ENCODE results near the gene RPUSD3. TPM values are rescaled to one million over a fixed set of nuclear protein-coding genes. Genes with fewer than 3 reads are reported as not detected.
"Not testable (repeated sequence)": the region's sequence is repeated elsewhere in the genome, so short reads cannot be mapped to it uniquely, and the experiment has no call there.

Gene RPUSD3
- total RNA-seq (2014; rRNA removed; shearing (Covaris generic)), result 22.2 and 25.3 TPM in 2 replicates
- polyA plus RNA-seq (2014; cell fraction: nucleus; rRNA removed), result 89.0 and 100 TPM in 2 replicates

- DNase-seq (ENCODE audit: extremely low read depth, low read depth), result peak; percentile 89
These were observed at the start of gene RPUSD3 for GRCh38 chr3:9843715-9844438. TSS of gene RPUSD3 (minus strand) at chr3:9844008. CDS start at chr3:9843990, 18 bp downstream.

GRCh38 chr3:9891072-9891622 lies 47.3 kb upstream of the RPUSD3 start:
- no peak for DNase-seq (ENCODE audit: extremely low read depth, low read depth)

GRCh38 chr3:9890249-9891071 lies 46.7 kb upstream of the RPUSD3 start, which contains the start of gene JAGN1:
TSS of gene JAGN1 (plus strand) at chr3:9890610. CDS start at chr3:9890723, 113 bp downstream.
- DNase-seq (ENCODE audit: extremely low read depth, low read depth), result peak; percentile 79

- DNase-seq (ENCODE audit: extremely low read depth, low read depth), result no peak
These were observed 45.6 kb upstream of the RPUSD3 start for GRCh38 chr3:9889405-9889804.

- DNase-seq (ENCODE audit: extremely low read depth, low read depth), result no peak
These were observed 44.7 kb upstream of the RPUSD3 start for GRCh38 chr3:9888540-9888939.

- DNase-seq (ENCODE audit: extremely low read depth, low read depth), result no peak
These were observed 43.7 kb upstream of the RPUSD3 start for GRCh38 chr3:9887480-9887879.

- no peak for DNase-seq (ENCODE audit: extremely low read depth, low read depth)
These were observed 42.5 kb upstream of the RPUSD3 start for GRCh38 chr3:9886328-9886727.

- DNase-seq (ENCODE audit: extremely low read depth, low read depth), result peak; percentile 73
These were observed 40.9 kb upstream of the RPUSD3 start for GRCh38 chr3:9884555-9885165.

- no peak for DNase-seq (ENCODE audit: extremely low read depth, low read depth)
These were observed 40.1 kb upstream of the RPUSD3 start for GRCh38 chr3:9883706-9884554.

- no peak for DNase-seq (ENCODE audit: extremely low read depth, low read depth)
These were observed 37.6 kb upstream of the RPUSD3 start for GRCh38 chr3:9881441-9881840.

GRCh38 chr3:9879830-9880549 lies 36.2 kb upstream of the RPUSD3 start, which contains the start of gene CIDEC:
TSS of gene CIDEC (minus strand) at chr3:9880253. CDS start at chr3:9878486, 1,767 bp downstream.
- DNase-seq (ENCODE audit: extremely low read depth, low read depth), result no peak

- DNase-seq (ENCODE audit: extremely low read depth, low read depth), result no peak
These were observed 34.9 kb upstream of the RPUSD3 start for GRCh38 chr3:9878700-9879099.

- DNase-seq (ENCODE audit: extremely low read depth, low read depth), result no peak
These were observed 33.2 kb upstream of the RPUSD3 start for GRCh38 chr3:9876991-9877390.

- DNase-seq (ENCODE audit: extremely low read depth, low read depth), result not testable (repeated sequence)
These were observed 32.4 kb upstream of the RPUSD3 start for GRCh38 chr3:9876255-9876654.

GRCh38 chr3:9875448-9875847 lies 31.6 kb upstream of the RPUSD3 start:
- DNase-seq (ENCODE audit: extremely low read depth, low read depth), result no peak

GRCh38 chr3:9872067-9872466 lies 28.3 kb upstream of the RPUSD3 start:
- not testable (repeated sequence) for DNase-seq (ENCODE audit: extremely low read depth, low read depth)

- no peak for DNase-seq (ENCODE audit: extremely low read depth, low read depth)
These were observed 27.2 kb upstream of the RPUSD3 start for GRCh38 chr3:9870978-9871377.

- no peak for DNase-seq (ENCODE audit: extremely low read depth, low read depth)
These were observed 26.1 kb upstream of the RPUSD3 start for GRCh38 chr3:9869955-9870354.

GRCh38 chr3:9867106-9867505 lies 23.3 kb upstream of the RPUSD3 start:
- no peak for DNase-seq (ENCODE audit: extremely low read depth, low read depth)
